Fibroblast of skin of left quadriceps (primary cell): ENCODE results near the gene CLEC4G.
"Not testable (repeated sequence)": the region's sequence is repeated elsewhere in the genome, so short reads cannot be mapped to it uniquely, and the experiment has no call there.

ENCODE experiments used
- DNase-seq, 2 experiments: peaks; one replicate each; pipeline ENCODE4 v3.0.0-alpha.2; 2013; ENCODE audit warnings: low read depth in 2 of 2

CLEC4G gene

GRCh38 chr19:7746903-7747884 lies 15.3 kb upstream of the CLEC4G start, which contains the start of gene CD209:
Gene CD209 (minus strand): TSS chr19:7747534. CDS start chr19:7747511, 23 bp downstream.
- DNase-seq: no peak

GRCh38 chr19:7746306-7746705 lies 14.4 kb upstream of the CLEC4G start:
- not testable (repeated sequence) for DNase-seq

GRCh38 chr19:7744871-7745650 lies 13.2 kb upstream of the CLEC4G start:
- DNase-seq: no peak

- no peak for DNase-seq
These were observed 12.4 kb upstream of the CLEC4G start for GRCh38 chr19:7744199-7744786.

- no peak for DNase-seq
These were observed 11.5 kb upstream of the CLEC4G start for GRCh38 chr19:7743425-7743841.

- DNase-seq: no peak
These were observed 11.1 kb upstream of the CLEC4G start for GRCh38 chr19:7742991-7743390.

- DNase-seq: no peak
These were observed 10.7 kb upstream of the CLEC4G start for GRCh38 chr19:7742575-7742974.

- DNase-seq: no peak
These were observed 8.8 kb upstream of the CLEC4G start for GRCh38 chr19:7740682-7741054.

GRCh38 chr19:7739801-7740681 lies 8.1 kb upstream of the CLEC4G start:
- DNase-seq: no peak

GRCh38 chr19:7739211-7739755 lies 7.4 kb upstream of the CLEC4G start:
- no peak for DNase-seq

GRCh38 chr19:7738023-7738422 lies 6.1 kb upstream of the CLEC4G start:
- DNase-seq: no peak

- DNase-seq: no peak
These were observed 5.3 kb upstream of the CLEC4G start for GRCh38 chr19:7737215-7737614.

GRCh38 chr19:7736148-7736547 lies 4.2 kb upstream of the CLEC4G start:
- no peak for DNase-seq

- DNase-seq: no peak
These were observed 2.6 kb upstream of the CLEC4G start for GRCh38 chr19:7734220-7735203.

- DNase-seq: no peak
These were observed 1.5 kb upstream of the CLEC4G start for GRCh38 chr19:7733376-7733775.

GRCh38 chr19:7731615-7732014 lies 295 bp downstream of the CLEC4G start:
- DNase-seq: no peak

GRCh38 chr19:7731218-7731595 lies 703 bp downstream of the CLEC4G start:
- no peak for DNase-seq

GRCh38 chr19:7730286-7731217 lies 1.4 kb downstream of the CLEC4G start:
- no peak for DNase-seq

- DNase-seq: no peak
These were observed 2.1 kb downstream of the CLEC4G start for GRCh38 chr19:7729831-7730285.
